ENCODE data around the gene MREG.
"Not testable (repeated sequence)": the region's sequence is repeated elsewhere in the genome, so short reads cannot be mapped to it uniquely, and the experiment has no call there.

Gene MREG

DNA sequence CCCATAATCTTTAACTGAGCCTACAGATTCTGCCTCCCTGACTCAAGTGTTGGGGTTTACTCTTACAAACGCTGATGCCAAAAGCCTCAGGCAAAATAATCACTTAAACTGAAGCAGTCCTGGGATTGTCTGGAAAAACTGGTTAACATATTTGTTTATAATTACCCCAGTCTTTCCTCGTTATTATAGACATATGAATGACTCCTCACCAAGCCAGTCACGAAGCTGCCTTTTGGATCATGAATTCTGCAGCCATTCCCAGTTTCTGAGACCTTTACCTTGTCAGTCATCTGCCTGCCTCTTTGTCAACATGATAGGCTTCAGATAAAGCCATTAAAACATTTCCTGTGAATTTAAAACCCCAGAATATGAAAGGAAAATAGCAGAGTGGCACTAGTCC lies 46.4 kb downstream of the MREG start:
- DNase-seq (ENCODE audit: insufficient read length, low spot score) (no peak), FAIRE-seq (no peak)

DNA sequence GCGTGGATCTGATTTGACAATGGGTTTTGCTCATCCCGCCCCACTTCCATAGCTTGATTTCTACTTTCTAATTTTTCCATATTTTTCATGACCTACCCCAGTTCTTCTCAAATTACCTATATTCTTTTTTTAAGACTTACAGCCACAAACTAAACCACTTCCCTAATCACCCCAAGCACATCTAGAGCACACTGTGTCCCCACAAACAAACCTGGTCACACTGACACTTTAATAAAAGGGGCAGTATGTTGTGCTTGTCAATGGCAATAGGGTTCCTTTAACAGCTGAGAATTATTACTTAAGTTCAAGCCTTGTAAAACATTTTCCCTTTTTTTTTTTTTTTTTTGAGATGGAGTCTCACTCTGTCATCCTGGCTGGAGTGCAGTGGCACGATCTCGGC lies 47.1 kb downstream of the MREG start:
- DNase-seq (ENCODE audit: insufficient read length, low spot score) (no peak), FAIRE-seq (no peak)

DNA sequence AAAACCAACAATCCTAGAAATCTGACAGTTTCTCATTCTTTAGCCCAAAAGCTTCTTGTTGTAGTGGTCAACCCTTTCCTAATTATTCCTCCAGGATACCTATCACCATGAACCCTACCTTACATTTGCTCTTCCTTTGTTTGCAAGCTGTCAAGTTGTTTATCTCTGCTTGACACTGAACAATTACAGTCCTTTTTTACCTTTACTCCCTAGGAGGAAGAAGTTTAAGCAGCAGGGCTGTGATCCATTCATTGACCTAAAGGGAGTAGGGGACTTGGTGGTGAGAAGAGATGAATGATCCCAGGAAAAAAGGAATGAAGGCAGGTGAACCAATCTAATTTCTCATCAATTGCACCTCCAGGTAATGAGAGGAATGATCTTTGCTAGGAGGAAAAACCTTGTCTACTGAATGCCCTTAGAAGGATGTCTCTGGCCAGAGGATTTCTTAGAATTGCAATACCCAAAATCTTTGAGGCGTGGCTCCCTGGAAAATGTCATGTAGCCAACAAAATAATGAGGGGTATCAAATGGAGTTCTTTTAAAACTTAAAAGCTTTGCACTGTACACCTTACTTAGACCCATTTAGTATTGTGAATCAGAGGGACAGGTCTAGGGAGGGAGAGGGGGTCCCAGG lies 47.7 kb downstream of the MREG start:
- FAIRE-seq, result no peak
- no peak for DNase-seq (ENCODE audit: insufficient read length, low spot score)

DNA sequence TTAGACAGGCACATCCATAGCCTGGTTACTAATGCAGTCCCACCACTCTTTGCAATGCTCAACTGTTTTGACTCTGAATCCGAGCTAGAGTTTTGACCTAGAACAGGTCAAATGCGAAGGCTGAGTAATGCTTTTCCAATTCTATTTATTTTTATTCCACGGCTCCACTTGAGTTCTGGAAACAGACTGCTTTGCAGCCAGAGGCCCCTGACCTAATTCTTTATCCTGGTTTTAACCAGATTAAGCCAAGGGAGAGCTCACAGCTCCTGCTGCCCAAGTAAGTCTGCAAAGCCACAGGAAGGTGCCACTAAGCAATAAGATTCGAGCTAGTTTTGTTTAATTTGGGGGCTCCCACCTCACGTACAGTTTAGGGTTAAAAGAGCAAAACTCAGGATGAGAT lies 51.4 kb downstream of the MREG start:
- FAIRE-seq (no peak), DNase-seq (ENCODE audit: insufficient read length, low spot score) (no peak)

DNA sequence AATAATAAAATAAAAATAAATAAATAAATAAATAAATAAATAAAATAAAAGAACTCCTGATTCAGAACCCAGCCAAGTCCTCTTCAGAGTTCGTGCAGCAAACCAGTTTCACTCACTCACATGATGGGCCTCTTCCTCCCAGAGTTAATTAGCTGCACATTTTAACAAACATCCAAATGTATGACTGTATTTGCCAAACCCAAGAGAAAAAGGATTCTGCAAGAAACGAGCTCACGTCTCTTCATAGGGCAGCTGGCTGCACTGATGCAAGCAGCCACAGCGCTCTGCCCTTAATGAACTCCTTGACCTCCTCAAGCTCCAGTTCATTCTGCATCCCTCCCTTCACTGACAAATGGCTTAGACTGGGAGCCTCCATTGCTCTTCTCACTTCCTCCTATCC lies 55.1 kb downstream of the MREG start:
- DNase-seq (ENCODE audit: insufficient read length, low spot score) (no peak), FAIRE-seq (no peak)

DNA sequence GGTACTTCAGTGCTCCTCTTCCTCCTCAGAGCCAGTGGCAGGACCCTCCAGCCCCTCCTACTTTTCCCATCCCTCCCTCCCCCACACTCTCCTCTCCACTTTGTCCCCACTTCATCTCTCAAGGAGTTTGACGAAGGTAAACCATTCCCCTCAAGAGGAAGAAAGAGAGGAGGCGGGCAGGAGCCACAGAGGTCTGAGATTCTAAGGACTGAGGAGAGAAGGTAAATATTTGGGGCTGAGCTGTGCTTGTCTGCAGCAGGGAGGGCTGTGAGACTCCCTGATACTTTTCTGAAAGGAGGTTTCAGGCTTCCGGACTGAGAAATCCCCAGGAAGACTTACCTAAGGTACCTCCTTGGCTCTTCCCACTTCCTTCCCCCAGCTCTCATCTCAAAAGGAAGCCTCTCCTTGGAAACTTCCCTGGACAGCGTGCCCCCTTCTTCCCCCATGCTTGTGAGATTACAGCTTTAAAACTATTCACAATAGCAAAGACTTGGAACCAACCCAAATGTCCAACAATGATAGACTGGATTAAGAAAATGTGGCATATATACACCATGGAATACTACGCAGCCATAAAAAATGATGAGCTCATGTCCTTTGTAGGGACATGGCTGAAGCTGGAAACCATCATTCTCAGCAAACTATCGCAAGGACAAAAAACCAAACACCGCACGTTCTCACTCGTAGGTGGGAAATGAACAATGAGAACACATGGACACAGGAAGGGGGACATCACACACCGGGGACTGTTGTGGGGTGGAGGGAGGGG lies 55.8 kb downstream of the MREG start:
- not testable (repeated sequence) for FAIRE-seq; DNase-seq (ENCODE audit: insufficient read length, low spot score)

DNA sequence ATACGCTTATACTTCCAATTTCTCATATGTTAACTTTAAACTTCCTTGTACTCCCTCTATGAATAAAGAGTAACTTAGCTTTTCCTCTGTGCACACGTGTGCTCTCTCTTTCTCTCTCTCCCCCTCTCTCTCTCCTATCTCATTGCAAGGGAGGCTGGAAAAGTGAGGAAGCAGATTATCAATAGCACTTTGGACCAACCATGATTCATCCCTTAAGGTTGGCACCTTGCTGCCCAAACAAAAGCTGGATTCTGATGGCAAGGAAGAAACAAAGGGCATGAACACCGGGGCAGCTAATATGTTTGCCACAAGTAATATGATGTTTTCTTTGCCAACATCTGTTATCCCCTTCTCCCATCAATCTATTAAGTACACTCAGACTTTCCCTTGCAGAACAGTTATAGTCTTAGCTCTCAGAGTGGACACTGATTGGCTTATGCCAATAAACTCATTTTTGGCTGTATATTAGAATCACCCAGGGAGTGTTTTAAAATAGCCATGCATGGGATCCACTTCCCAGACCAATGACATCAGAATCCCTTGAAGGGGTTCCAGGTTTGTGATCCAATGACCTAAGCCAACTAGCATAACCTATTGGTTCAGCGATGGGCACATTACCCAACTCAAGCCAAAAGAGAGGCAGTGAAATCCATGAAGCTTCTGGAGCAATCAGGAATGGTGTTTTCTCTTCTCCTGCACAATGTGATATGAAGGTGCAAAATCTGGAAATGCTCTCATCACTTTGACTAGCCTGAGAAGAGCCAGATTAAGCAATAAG lies 60.3 kb downstream of the MREG start:
- FAIRE-seq (no peak), DNase-seq (ENCODE audit: insufficient read length, low spot score) (no peak)

DNA sequence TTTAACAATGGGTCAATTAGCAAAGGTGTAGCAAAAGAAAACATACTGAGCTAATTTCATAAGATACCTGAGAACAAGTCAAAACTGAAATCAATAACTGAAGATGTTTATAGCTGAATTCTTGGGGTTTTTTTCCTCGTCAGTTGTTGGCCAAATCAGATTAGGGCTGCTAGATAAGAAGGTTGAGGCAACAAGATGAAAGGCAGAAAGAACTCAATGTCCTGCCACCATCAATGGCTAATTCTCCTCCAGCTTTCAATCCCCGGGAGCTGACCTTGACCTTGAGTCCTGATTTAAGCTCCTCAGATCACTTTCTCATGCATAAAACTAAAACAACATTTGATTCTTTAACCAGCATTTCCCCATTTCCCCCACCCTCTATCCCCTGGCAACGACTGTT lies 61.8 kb downstream of the MREG start:
- FAIRE-seq (no peak), DNase-seq (ENCODE audit: insufficient read length, low spot score) (no peak)

DNA sequence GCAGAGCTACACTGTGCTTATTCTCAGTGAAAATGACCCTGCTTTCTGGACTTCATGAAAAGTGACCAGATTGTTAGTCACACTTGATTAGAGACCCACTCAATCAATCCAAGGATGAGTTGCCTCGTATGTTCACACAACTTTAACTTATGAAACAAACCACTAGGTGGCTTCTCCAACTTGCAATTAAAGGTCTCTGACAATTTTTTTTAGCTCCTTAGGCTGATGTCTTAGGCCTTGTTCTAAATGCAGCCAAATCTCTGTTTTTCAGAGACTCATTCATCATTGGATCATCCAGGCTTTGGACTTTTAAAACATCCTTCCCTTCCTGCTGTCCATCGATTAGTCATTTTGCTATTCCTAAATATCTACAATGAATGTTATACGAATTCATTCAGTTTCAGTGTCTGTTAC lies 63.4 kb downstream of the MREG start:
- FAIRE-seq (no peak), DNase-seq (ENCODE audit: insufficient read length, low spot score) (peak; percentile 45)

DNA sequence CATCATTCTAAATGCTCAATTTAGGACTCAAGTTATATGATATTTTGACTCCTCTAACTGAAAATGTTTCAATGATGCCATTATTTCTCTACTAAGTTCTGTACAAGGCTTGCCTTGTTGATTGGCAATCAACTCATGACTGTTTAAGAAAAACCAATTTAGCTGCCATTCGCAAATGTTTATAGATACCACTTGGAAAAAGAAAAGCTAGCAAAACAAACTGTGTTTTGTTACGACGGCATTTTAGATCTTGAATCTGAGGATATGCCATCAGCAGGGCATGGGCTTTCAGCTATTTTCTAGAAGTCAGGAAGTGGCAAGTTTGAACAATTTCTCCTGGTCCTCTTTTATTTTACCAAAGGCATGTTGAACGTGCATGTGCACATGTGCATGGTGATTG lies 65.3 kb downstream of the MREG start:
- FAIRE-seq (no peak), DNase-seq (ENCODE audit: insufficient read length, low spot score) (no peak)

DNA sequence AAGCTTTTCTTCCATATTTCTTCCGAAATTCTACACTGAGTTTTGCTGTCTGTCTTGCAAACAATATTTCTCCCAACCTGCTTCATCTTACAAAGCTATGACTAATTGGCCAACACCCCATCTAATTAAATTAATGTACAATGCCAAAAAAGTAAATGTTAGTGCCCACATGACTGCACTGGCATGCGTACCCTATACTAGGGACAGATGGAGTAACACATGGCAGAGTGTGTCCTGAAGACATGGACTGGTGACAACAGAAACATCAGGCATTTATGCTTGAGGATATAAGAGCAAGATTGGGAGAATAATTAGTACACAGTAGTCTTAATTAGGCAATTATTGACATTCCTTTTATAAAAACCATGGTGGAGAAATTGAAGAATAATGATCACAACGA lies 66.8 kb downstream of the MREG start:
- FAIRE-seq (no peak), DNase-seq (ENCODE audit: insufficient read length, low spot score) (no peak)

DNA sequence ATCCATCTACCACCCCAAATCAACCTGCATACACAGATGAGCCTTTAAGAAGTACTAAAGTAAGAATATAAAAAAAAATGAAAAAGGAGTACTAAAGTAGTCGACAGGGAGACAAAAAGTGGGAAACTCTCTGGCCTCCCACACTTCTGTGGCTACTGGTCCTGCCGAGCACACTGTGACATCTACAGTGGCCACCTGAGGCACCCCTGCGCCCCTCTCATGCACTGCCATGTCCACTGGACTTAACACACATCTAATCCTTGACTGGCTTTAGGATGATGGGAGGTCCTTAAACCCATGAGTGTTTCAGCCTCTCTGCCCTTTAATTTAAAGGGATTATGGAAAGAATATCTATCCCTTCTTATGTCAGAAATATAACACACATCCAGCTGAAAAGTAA lies 71.2 kb downstream of the MREG start:
- DNase-seq (ENCODE audit: insufficient read length, low spot score), result no peak
- FAIRE-seq, result no peak

DNA sequence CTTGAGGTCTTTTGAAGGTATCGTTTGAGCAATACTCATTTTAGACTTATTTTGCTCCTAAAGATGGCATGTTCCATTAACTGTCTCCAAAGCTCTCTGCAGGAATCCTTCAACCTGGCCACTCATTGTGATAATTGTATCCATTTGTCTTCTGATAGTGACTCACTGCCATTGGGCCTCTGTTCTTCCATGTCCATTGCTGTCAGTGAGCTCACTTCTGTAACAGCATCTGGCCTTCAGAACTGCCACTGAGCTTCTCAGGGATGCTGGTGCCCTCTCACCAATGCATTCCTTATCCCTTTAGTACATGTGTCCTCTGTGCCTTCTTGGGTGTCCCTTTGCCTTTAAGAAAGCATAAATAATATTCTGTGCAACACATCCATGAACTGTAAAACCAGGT lies 71.6 kb downstream of the MREG start:
- FAIRE-seq (no peak), DNase-seq (ENCODE audit: insufficient read length, low spot score) (no peak)

DNA sequence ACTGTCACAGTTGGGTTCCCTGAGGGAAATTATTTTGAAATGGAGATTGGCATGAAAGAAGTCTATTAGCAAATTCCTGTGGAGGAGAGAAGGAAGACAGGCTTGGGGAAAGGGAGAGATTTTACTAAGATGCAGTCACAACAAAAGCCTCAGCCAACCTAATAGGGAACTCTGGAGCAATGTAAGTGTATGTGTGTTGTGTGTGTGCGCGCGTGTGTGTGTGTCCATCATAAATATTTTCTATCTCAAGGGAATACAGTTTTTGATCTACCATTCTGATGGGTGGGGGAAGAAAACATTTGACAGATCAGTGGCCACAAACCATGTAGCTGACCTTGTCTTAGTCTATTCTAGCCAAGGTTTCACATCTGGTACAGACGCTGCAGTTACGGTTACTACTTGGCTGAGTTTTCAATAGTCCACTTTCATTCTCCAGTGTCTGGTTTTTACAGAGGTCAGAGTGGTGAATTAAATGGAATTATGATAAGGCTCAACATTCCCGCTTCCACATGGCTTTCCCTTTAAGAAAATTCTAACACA lies 72.6 kb downstream of the MREG start:
- no peak for DNase-seq (ENCODE audit: insufficient read length, low spot score)
- FAIRE-seq, result peak; percentile 52

DNA sequence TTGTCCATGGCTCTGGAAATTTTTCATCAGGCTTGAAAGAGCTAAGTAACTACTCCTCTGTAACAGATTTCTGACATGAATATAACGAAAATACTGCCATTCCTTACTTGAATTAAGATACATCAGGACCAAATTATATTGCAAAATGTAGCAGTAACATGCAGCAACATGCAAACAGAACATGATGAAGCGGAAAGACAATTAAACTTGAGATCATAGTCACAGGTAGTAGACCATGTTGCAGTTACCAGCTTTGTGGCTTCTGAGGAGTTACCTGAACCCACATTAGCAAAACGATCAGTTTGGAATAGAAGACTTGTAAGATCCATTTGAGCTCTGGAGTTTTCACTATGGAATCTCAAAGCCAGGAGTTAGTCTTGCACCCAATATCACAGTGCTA lies 76.2 kb downstream of the MREG start:
- FAIRE-seq (no peak), DNase-seq (ENCODE audit: insufficient read length, low spot score) (no peak)

DNA sequence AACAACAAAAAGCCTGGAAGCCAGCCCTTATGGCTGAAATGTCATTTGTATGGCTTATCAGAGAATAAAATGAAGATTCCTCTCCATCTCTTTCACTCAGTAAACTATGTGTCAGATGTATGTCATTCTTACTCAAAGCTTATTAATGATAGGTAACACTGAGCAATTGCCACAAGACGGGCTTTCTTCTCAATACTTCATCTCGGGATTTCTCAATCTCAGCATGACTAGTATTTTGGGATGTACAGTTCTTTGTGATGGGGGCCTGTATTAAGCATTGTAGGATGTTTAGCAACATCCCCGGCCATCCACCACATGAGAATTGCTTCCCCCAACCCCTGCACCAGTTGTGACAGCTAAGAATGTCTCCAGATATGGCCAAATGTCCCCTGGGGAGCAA lies 80.2 kb downstream of the MREG start:
- FAIRE-seq (no peak), DNase-seq (ENCODE audit: insufficient read length, low spot score) (no peak)

DNA sequence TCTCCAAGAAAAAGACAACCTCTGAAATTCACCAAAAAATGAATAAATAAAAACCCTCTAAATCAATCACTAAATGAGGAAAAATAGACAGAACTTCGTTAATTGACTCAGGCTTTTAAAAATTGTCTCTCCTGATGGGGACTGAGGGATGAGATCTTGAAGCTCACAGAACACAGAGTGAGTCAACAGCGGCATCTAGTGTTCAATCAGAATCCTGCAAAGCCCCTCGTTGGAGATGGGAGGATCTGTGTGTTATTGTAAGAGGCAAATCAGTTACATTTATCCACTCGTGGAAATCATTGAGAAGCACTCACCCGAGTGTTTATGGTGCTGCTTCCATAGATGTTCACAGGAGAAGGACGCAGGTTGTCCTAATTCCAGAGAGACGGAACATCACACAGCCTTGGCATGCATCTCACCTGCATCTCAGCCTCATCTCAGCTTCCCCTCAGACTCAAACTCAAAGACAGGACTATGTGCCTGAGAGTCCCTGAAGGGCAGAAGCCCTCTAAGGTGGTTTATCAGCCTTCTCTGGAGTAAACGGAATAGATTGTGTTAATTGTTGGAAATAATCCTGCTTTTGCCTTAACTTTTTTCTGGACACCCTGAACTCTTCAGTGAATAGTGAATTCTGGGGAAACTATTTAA lies 82.0 kb downstream of the MREG start:
- FAIRE-seq (no peak), DNase-seq (ENCODE audit: insufficient read length, low spot score) (peak; percentile 72)

DNA sequence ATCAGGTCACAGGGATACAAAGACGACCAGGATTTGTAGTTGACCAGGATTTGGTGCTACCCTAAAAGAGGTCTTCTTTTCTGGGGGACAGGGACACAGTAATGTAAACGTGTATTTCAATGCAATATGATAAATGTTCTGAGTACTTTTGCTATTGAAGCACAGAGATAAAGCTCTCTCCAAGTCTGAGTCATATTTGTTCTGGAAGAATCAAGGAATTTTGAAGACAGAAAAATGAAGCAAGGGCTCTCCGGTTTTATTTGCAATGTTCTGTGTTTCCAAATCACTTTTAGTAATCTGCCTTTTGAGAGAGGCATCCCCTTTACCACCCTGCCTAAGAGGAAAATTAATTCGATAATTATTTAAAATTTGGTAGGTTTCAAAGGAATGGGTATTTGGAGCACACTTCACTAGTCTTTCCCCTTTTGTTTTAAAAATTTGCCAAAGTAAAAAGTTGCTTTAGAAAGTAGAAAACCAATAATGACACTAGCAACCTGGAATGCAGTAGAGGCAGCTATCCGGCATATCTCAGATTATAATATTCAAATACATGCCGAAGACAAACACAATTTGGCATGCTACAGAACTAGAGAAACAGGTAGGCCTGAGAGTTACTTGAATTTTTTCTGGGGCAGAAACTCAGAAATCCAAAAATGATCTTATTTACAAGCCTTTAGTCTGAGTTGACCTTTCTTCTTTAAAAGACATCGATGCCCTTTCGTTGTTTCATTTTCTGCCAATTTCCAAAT lies 82.7 kb downstream of the MREG start:
- FAIRE-seq, result no peak
- no peak for DNase-seq (ENCODE audit: insufficient read length, low spot score)

DNA sequence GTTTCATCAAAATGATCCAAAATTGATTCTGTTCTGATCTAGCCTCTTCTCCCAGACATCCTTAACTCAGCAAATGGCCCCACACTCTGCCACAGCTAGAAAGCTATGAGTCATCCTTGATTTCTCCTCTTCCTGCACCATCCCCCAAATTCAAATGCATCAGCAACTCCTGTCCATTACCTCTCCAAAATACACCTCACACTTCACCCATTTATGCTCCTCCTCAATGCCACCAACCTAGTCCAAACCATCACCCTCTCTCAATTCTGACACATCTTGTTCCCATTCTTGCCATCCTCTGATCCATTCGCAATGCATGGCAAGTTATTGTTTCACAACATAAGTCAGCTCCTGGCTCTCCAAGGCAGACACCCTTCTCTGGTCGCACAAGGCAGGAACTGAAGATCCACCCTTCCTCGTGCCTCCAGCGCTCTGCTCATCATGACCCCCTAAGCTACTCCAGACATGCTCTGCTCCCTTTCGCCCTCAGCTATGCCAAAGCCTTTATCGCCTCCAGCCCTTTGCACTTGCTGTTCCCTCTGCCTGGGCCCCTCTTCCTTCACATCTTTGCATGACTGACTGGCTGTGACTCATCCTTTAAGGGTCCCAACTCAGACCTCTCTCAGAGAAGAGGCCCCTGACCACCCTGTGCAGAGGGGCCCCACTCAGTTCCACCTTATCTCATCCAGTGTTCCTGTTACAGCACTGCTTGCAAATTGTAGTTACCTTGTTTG lies 83.6 kb downstream of the MREG start:
- DNase-seq (ENCODE audit: insufficient read length, low spot score) (no peak), FAIRE-seq (no peak)

DNA sequence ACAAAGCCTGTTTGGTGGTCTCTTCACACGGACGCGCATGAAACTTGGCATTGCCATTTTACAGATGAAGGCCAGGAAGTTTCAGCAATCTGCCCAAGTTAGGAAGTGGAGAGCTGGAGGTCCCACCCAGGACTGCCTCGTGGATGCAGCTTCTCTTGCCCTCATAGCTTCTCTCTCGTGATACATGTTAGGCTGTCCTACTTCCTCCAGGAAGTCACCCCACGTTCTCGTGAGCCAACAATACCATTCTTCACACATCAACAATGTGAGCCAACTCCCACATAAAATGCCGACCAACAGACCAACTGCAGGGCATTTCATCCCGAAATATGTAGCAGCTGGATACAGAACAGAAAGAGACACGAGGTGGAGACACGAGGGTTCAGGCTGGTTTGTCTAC lies 85.3 kb downstream of the MREG start:
- DNase-seq (ENCODE audit: insufficient read length, low spot score) (no peak), FAIRE-seq (no peak)
